ENCODE results near the gene INPP5A. TPM values are rescaled to one million over a fixed set of nuclear protein-coding genes. Genes with fewer than 3 reads are reported as not detected.
A peak's percentile ranks its signal among the peaks of the same experiment; 100 is the strongest.

The INPP5A gene
- total and polyA plus RNA-seq, 7 donors: 17.6 to 132 (median 100) TPM

DNA sequence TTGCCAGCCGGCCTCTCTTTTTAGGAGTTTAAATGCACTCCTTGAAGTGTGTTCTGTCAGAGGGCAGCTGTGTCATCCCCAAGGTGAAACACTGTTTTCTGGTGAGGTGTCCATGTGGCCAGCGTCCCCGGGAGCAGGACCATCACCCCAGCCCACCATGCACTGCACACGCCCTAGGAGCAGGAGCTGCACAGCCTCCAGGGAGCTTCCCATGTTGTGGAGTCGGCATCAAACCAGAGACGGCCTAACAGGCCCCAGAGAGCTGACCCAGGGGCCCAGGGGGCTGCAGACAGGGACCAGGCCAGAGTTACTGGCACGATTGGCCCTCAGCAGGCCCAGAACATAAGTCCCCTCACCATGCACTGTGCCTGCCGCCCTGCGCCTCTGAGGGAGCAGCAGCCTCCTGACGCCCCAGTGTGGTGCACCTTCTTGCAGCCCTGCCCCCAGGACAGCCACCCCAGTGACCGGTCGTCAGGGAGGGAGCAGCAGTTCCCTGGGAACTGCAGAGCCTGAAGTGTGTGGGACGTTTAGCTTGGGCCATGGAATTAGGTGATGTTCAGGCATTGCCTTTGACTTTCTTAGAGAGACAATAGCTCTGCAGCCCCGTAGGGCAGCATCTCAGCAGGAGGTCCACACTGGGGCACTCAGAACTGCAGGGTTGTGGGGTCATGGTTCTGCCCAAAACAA lies 150.4 kb downstream of the INPP5A start:
- intact Hi-C loops (cut with DNase I): no loop called here
- peak; percentile 40 for DNase-seq
- H3K27me3 ChIP-seq: no peaks in the 10 kb centered on the region
- no peak overlapping the region for H3K27ac ChIP-seq
- H3K4me3 ChIP-seq: no peak overlapping the region
- peaks cover 7 to 19% (median 16%) of the 10 kb centered on the region in 4 donors for H3K36me3 ChIP-seq
- peaks cover 0 to 10% (median 5%) of the 10 kb centered on the region in 4 donors for H3K4me1 ChIP-seq
- TF ChIP-seq, protein P1, sequence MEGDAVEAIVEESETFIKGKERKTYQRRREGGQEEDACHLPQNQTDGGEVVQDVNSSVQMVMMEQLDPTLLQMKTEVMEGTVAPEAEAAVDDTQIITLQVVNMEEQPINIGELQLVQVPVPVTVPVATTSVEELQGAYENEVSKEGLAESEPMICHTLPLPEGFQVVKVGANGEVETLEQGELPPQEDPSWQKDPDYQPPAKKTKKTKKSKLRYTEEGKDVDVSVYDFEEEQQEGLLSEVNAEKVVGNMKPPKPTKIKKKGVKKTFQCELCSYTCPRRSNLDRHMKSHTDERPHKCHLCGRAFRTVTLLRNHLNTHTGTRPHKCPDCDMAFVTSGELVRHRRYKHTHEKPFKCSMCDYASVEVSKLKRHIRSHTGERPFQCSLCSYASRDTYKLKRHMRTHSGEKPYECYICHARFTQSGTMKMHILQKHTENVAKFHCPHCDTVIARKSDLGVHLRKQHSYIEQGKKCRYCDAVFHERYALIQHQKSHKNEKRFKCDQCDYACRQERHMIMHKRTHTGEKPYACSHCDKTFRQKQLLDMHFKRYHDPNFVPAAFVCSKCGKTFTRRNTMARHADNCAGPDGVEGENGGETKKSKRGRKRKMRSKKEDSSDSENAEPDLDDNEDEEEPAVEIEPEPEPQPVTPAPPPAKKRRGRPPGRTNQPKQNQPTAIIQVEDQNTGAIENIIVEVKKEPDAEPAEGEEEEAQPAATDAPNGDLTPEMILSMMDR (IDR thresholded peaks at IDR 0.05): no peak
- no peak for TF ChIP-seq EP300 (IDR thresholded peaks at IDR 0.05)
- TF ChIP-seq POLR2A (IDR thresholded peaks at IDR 0.05): no peak
- TF ChIP-seq POLR2AphosphoS5 (IDR thresholded peaks at IDR 0.05): no peak
- no peaks in the 10 kb centered on the region for H3K9me3 ChIP-seq
- WGBS, 2 donors: 87 to 88% methylated on average over 14 of the region's 14 CpGs

DNA sequence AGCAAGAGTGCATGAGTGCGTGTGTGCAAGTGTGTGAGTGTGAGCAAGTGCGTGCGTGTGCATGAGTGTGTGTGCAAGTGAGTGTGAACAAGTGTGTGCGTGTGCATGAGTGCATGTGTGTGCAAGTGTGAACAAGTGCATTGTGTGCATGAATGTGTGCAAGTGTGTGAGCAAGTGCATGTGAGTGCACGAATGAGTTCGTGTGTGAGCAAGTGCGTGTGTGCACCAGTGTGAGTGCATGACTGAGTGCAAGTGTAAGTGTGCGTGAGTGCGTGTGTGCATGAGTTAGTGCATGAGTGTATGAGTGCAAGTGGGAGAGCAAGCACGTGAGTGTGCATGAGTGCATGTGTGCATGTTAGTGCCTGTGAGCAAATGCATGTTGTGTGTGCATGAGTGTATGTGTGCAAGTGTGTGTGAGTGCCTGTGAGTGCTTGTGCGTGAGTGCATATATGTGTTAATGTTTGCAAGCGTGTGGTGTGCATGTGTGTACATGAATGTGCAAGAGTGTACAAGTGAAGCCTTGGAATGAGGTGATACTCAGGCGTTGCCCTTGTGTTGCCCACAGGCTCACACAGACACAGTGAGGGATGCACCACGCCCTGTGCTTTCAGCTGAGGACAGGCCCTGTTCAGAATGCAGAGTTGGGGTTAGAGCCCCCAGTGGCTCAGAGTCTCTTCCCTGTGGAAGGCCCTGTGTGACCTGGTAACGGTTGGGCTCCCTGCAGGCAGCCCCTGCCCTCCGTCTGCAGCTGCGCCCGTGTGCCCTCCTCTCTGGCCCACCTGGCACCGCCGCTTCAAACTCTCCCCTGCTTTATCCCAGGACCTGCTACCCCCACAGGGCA lies 151.2 kb downstream of the INPP5A start:
- intact Hi-C loops (cut with DNase I): no loop called here
- WGBS, 2 donors: 95 to 96% methylated on average over 20 of the region's 20 CpGs
- peaks cover 7 to 19% (median 16%) of the 10 kb centered on the region in 4 donors for H3K36me3 ChIP-seq
- H3K27ac ChIP-seq: no peak overlapping the region
- peaks cover 0 to 10% (median 5%) of the 10 kb centered on the region in 4 donors for H3K4me1 ChIP-seq
- H3K4me3 ChIP-seq: no peak overlapping the region
- DNase-seq: peak; percentile 17
- no peaks in the 10 kb centered on the region for H3K9me3 ChIP-seq
- TF ChIP-seq, protein P1 (IDR thresholded peaks at IDR 0.05): no peak
- TF ChIP-seq EP300 (IDR thresholded peaks at IDR 0.05) (no peak), POLR2A (IDR thresholded peaks at IDR 0.05) (no peak), POLR2AphosphoS5 (IDR thresholded peaks at IDR 0.05) (no peak)
- no peaks in the 10 kb centered on the region for H3K27me3 ChIP-seq

DNA sequence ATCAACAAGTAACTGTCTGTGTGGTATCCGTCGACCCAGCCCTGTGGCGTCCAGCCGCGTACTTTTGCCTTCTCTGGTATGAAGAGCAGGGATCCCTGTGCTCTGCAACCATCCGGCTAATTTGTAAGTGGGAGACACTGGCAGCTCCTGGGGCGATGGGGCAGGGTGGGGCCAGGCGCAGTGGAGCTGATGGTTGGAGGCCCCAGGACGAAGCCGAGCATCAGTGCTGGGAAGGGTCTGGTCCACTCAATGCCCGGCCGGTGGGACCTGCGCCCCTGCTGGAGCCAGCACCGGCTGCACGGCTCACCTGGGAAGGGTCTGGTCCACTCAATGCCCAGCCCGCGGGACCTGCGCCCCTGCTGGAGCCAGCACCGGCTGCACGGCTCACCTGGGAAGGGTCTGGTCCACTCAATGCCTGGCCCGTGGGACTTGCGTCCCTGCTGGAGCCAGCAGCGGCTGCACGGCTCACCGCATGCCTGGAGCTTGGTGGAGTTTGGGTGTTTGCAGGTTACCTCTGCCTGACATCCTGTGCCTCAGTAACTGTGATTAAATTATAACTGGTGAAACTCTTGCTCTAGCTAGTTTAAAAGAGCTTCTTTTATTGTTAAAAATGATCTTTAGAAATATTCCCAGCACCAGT lies 152.3 kb downstream of the INPP5A start:
- TF ChIP-seq EP300 (IDR thresholded peaks at IDR 0.05) (no peak), POLR2A (IDR thresholded peaks at IDR 0.05) (no peak), POLR2AphosphoS5 (IDR thresholded peaks at IDR 0.05) (no peak)
- TF ChIP-seq, protein P1 (IDR thresholded peaks at IDR 0.05): no peak
- peaks cover 7 to 19% (median 16%) of the 10 kb centered on the region in 4 donors for H3K36me3 ChIP-seq
- H3K27me3 ChIP-seq: no peaks in the 10 kb centered on the region
- 96 to 97% methylated on average over 25 of the region's 25 CpGs for WGBS, 2 donors
- H3K27ac ChIP-seq: no peak overlapping the region
- no peaks in the 10 kb centered on the region for H3K9me3 ChIP-seq
- DNase-seq: peak; percentile 53
- H3K4me1 ChIP-seq: peaks cover 0 to 4% (median 2%) of the 10 kb centered on the region in 4 donors
- intact Hi-C loops (cut with DNase I): no loop called here
- no peak overlapping the region for H3K4me3 ChIP-seq

DNA sequence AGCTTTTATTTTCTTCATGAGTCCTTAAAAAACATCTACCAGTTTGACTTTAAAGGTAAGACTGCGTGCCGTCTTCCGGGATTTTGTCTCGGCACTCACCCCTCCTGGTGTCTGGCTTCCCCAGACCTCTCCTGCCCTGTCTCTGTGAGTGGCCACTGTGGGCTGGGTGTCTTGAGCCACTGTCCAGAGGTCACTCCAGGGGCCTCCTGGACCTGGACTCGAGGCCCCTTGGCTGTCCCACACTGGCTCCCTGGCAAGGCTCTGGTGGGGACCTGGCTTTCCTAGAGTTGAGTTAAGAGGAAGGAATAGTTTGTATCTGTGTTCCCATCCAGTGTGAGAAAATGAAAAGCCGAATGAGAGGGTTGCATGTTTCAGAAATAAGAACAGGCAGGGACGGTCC lies 152.8 kb downstream of the INPP5A start:
- TF ChIP-seq POLR2AphosphoS5 (IDR thresholded peaks at IDR 0.05): no peak
- Histone ChIP-seq H3K36me3 (peaks cover 7 to 19% (median 16%) of the 10 kb centered on the region in 4 donors), H3K4me1 (peaks cover 0 to 4% (median 0%) of the 10 kb centered on the region in 4 donors), H3K27me3 (no peaks in the 10 kb centered on the region), H3K9me3 (no peaks in the 10 kb centered on the region), H3K4me3 (no peak overlapping the region), H3K27ac (no peak overlapping the region)
- intact Hi-C loops (cut with DNase I): no loop called here
- 97% methylated on average over 7 of the region's 7 CpGs for WGBS, 2 donors
- DNase-seq: peak; percentile 52

Measured in sigmoid colon (tissue), 7 donors.